ENCODE results near the gene ORAI2.
"Not testable (repeated sequence)": the region's sequence is repeated elsewhere in the genome, so short reads cannot be mapped to it uniquely, and the experiment has no call there.

The ORAI2 gene

GRCh38 chr7:102433219-102434038 lies at the start of gene ORAI2:
Gene ORAI2 (plus strand): TSS chr7:102433575. CDS start chr7:102438957, 5,382 bp downstream.
- peak; percentile 81 for DNase-seq (ENCODE audit: low read depth)

DNA sequence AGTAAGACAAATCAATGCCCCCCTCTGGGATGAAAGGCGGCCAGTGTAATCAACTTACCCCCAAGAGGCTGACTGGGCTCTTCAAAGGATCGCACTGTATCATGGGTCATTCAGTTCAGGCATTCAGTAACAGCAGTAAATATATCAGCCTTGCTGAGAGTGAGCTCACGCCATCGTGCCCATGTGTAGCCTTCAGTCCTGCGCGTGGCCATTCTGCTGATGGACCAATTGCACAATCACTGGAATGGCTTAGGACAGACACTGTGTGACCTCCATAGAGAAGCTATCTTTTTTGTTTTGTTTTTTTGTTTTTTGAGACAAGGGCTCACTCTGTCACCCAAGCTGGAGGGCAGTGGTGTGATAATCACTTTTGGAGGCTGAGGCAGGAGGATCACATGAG lies 46.3 kb upstream of the ORAI2 start:
- DNase-seq (ENCODE audit: low read depth) = no peak

- no peak for DNase-seq (ENCODE audit: low read depth)
Measured at GRCh38 chr7:102389810-102390209, 43.6 kb upstream of the ORAI2 start.

- peak; percentile 50 for DNase-seq (ENCODE audit: low read depth)
Measured at GRCh38 chr7:102390697-102391484, 42.5 kb upstream of the ORAI2 start.

DNA sequence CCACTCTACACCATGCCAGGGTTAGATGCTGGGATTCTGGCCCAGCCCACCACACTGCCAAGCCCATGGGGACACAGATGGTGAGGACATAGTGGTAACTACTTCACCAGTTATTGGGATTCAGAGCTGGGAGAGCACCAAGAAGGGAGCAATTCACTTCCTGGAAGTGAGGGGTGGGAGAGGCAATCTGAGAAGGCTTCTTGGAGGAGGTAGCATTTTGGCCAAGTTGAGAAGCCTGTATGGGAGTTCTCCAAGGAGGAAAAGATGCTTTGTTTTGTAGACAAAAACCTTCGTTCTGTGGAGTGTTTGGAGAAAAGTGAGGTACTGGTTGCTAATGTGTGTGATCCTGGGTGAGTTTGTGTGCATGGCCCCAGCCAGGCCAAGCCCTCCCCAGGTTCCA lies 41.0 kb upstream of the ORAI2 start:
- no peak for DNase-seq (ENCODE audit: low read depth)

DNA sequence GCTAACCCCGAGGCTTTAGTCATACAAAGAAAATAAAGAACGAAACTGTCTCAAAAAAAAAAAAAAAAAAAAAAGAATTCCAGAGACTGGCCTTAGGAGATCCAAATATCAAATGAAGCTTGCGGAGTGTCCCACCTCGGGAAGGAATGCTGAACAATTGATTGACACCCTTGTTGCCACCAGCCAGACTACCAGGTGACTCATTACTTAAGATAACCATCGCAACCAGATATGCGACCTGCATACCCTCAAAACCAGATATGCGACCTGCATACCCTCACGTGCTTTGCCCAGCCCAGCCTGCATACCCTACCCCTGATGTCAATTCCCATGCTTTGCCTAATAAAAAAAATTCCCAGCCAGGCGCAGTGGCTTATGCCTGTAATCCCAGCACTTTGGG lies 39.9 kb upstream of the ORAI2 start:
- DNase-seq (ENCODE audit: low read depth) = no peak

DNA sequence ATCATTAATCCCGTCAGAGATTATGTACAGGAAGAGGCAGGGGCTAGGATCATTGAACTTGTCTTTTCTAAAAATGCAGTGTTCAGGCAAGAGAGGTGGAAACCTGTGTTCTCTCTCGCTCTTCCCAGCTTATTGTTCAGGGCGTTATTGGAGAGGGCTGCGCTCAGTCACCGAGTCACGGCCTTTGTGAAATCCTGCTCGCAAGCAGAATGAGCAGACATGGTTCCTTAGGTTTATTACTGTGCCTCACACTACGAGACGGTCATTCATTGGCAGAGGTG lies 37.8 kb upstream of the ORAI2 start:
- DNase-seq (ENCODE audit: low read depth) = no peak

DNA sequence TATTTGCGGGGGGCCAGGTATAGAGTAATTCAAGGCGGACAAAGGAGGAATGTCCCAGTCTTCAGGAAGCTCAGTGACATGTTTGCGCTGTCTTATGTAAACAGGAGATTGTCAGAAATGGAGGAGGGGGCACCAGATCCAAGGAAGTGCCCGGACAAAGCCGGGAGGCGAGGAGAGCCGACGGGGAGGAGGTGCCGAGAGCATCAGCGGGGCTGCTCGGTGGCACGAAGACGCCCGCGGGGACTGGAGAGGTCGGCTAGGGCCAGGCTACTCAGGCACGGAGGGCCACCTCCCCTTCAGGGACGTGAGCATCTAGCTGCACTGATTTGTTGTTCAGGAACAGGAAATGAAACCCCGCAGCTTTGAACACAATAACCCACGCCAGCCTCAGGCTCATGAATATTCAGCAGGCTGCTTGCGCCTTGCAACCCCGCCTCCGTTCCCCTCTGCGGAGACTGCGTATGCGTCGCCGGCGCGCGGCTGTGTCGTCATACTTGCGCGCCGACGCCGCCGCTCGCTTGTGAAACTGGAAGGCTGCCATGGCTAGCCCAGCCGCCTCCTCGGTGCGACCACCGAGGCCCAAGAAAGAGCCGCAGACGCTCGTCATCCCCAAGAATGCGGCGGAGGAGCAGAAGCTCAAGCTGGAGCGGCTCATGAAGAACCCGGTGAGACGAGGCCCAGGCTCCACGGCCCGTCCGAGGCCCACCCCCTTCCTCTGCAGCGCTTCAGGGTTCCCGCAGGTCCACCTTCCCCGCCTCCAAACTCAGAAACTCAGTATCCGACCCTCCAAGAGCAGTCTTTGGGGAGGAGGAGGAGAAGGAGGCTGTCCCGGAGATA lies 37.3 kb upstream of the ORAI2 start, which contains the start of gene PRKRIP1:
Gene PRKRIP1, plus strand, starts transcription at position 491 of the 837 bp plus-strand sequence. Its CDS starts 49 bp downstream, at position 540.
- DNase-seq (ENCODE audit: low read depth) = peak; percentile 92

GRCh38 chr7:102396710-102397019 lies 36.7 kb upstream of the ORAI2 start:
- no peak for DNase-seq (ENCODE audit: low read depth)

DNA sequence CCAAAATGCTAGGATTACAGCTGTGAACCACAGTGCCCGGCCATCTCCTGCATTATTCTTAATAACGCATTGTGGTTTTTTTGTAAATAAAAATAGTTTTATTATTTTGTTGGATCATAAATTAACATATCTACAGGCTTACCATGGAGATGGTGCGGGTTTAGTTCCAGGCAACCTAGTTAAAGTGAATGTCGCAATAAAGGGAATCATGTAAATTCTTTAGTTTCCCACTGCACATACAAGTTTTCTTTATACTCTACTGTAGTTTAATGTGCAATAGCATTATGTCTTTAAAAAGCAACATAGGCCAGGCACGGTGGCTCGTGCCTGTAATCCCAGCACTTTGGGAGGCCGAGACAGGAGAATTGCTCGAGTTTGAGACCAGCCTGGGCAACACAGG lies 34.8 kb upstream of the ORAI2 start:
- DNase-seq (ENCODE audit: low read depth) = no peak

- DNase-seq (ENCODE audit: low read depth) = no peak
Measured at GRCh38 chr7:102400360-102400759, 33.0 kb upstream of the ORAI2 start.

- no peak for DNase-seq (ENCODE audit: low read depth)
Measured at GRCh38 chr7:102403563-102403962, 29.8 kb upstream of the ORAI2 start.

GRCh38 chr7:102404005-102404861 lies 29.1 kb upstream of the ORAI2 start:
- DNase-seq (ENCODE audit: low read depth) = no peak

- DNase-seq (ENCODE audit: low read depth) = not testable (repeated sequence)
Measured at GRCh38 chr7:102404862-102405188, 28.6 kb upstream of the ORAI2 start.

GRCh38 chr7:102407910-102408309 lies 25.5 kb upstream of the ORAI2 start:
- DNase-seq (ENCODE audit: low read depth) = no peak

DNA sequence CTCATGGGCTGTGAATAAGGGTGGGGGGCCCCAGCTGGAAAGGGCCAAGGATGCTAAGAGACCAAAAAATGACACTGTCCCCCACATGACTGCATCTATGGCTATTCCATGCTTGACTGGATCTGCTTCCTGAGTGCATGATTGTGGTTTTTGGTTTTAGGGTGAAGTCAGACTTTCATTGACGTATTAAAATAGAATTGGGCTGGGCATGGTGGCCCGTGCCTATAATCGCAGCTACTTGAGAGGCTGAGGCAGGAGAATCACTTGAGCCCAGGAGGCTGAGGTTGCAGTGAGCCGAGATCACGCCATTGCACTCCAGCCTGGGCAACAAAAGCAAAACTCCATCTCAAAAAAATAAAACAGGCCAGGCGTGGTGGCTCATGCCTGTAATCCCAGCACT lies 24.8 kb upstream of the ORAI2 start:
- not testable (repeated sequence) for DNase-seq (ENCODE audit: low read depth)

DNA sequence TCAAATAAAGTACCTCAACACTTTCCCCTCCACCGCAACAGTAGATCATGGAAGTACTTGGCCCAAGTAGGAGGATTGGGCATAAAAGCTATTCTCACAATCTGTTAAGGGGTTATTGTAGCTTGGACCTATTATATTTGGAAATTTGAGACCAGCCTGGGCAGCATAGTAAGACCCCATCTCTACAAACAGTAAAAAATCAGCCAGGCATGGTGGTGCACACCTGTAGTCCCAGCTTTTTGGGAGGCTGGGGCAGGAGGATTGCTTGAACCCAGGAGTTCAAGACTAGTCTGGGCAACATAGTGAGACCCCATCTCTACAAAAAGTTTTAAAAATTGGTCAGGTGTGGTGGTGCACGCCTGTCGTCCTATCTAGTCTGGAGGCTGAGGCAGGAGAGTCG lies 24.0 kb upstream of the ORAI2 start:
- DNase-seq (ENCODE audit: low read depth) = no peak

DNA sequence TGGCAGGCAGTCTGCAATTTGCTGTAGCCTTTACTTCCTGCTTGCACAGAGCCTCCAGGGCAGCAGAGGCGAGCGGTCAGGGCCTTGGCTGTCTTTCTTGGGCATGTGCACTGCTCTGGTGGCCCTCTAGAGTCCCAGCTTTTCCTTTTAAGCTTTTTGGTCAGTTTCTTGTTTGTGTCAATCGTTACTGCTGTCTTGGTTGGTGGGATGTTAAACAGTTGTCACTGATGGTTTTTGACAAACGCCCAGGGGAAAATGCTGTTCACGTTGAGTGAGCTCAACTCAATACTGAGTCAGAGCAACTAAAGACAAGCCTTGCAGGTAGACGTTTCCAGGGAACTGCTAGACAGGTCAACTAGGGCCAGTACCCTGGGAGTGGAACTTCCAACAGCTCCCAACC lies 23.3 kb upstream of the ORAI2 start:
- DNase-seq (ENCODE audit: low read depth) = no peak

DNA sequence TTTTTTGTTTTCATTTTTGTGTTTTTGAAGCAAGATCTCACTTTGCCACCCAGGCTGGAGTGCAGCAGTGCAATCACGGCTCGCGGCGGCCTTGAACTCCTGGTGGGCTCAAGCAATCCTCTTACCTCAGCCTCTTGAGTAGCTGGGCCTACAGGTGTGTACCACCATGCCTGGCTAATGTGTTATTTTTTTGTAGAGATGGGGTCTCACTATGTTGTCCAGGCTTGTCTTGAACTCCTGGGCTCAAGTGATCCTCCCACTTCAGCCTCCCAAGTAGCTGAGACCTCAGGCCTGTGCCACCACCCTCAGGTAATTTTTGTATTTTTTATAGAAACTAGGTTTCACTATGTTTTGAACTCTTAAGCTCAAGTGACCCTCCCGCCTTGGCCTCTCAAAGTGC lies 22.5 kb upstream of the ORAI2 start:
- no peak for DNase-seq (ENCODE audit: low read depth)

DNA sequence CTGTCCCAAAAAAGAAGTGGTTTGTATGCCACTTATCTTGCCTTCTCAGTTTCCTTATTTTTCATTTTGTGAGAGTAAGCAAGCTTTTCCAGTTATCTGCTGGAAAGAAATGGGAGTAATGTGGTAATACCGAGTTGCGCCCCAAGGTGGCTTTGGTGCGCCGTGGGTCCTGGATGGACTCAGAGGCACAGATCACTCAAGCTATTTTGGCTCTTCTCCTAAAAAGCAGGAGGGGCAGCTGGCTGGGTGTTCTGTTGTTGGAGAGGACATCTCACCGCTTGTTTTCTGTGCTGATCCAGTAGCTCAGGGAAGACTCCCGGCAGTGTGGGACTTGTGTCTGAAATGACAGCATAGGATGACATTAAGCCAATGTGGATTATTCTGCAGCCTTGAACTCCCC lies 20.8 kb upstream of the ORAI2 start:
- DNase-seq (ENCODE audit: low read depth) = no peak

DNA sequence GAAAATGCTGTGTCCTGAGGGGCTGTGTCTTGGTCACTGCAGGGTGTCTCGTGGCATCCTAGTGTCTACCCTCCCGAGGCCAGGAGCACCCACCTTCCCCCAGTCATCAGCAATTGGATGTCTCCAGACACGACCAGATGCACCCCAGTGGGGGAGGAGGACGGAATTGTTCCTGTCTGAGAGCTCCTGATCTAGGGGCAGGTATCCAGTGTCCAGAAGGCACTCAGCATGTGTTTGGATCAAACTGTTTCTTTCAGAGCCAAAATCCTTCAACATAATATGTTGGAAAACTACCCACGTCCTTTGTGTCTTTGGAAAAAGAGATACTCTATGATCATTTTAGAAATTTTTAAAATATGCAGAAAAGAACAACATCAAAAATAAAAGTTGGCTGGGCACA lies 20.3 kb upstream of the ORAI2 start:
- no peak for DNase-seq (ENCODE audit: low read depth)

- no peak for DNase-seq (ENCODE audit: low read depth)
Measured at GRCh38 chr7:102413611-102414010, 19.8 kb upstream of the ORAI2 start.

All from T-helper 22 cell (primary cell).